ENCODE measurements around the gene DENND1C. TPM values are rescaled to one million over a fixed set of nuclear protein-coding genes. Genes with fewer than 3 reads are reported as not detected.
A peak's percentile ranks its signal among the peaks of the same experiment; 100 is the strongest.

DENND1C gene
- polyA plus RNA-seq, 2 of the 4 experiments (the other 2 are of a cell fraction), result 0.30 to 0.32 TPM

GRCh38 chr19:6499052-6499790 is 17.6 kb upstream of the DENND1C start:
- CTCF ChIA-PET, result interaction anchor here (0.6 to 2.0 kb wide), 6 partner anchors 17 to 451 kb away, joined by 3 to 8 read pairs (median 4); partner anchors contain the start of gene DENND1C
- POLR2A ChIA-PET, result interaction anchor here (0.6 kb wide), 1 partner anchor 8 kb away, joined by 3 read pairs; no protein-coding TSS in a partner anchor
- no peak for ATAC-seq

GRCh38 chr19:6498294-6499036 is 16.9 kb upstream of the DENND1C start:
- FAIRE-seq (no peak), ATAC-seq (no peak), DNase-seq (ENCODE audit: low read depth in 1 of 2, low spot score in 1 of 2) (no peak)
- CTCF ChIA-PET, result no interaction called here
- H3K4me1 ChIP-seq, result peaks cover 5% of the 10 kb centered on the region; the same call in 2 of the 3 replicates
- TF ChIP-seq ZFP36 (IDR thresholded peaks at IDR 0.05; ENCODE audit: borderline replicate concordance, partially characterized antibody) (peak; percentile 10), BCL3 (IDR thresholded peaks at IDR 0.05) (no peak)
- no peak overlapping the region for H3K4me3 ChIP-seq
- no peaks in the 10 kb centered on the region for H3K9me3 ChIP-seq
- H3K4me2 ChIP-seq, result no peak overlapping the region
- H3K27ac ChIP-seq, result no peak overlapping the region
- POLR2A ChIA-PET, result no interaction called here
- 81% methylated on average over 7 of the region's 7 CpGs for WGBS (ENCODE audit: missing lambda C conversion rate)

More at GRCh38 chr19:6499052-6499790, 17.6 kb upstream of the DENND1C start:
- Histone ChIP-seq H3K4me1 (peaks cover 5% of the 10 kb centered on the region; the same call in 2 of the 3 replicates), H3K4me2 (no peak overlapping the region), H3K4me3 (no peak overlapping the region), H3K27ac (no peak overlapping the region), H3K9me3 (no peaks in the 10 kb centered on the region)
- no peak for FAIRE-seq
- TF ChIP-seq EHF (CRISPR knock-in tag; IDR thresholded peaks at IDR 0.05) (no peak), ZSCAN20 (CRISPR knock-in tag; IDR thresholded peaks at IDR 0.05) (no peak), HOXB13 (CRISPR knock-in tag; IDR thresholded peaks at IDR 0.05; ENCODE audit: low read depth) (no peak)
- 88% methylated on average over 17 of the region's 17 CpGs for WGBS (ENCODE audit: missing lambda C conversion rate)
- no peak for DNase-seq (ENCODE audit: low read depth in 1 of 2, low spot score in 1 of 2)

GRCh38 chr19:6495947-6496346 is 14.4 kb upstream of the DENND1C start:
- DNase-seq (ENCODE audit: low read depth in 1 of 2, low spot score in 1 of 2) (no peak), FAIRE-seq (no peak), ATAC-seq (no peak)
- CTCF ChIA-PET, result no interaction called here
- Histone ChIP-seq H3K4me2 (no peak overlapping the region), H3K27ac (no peak overlapping the region), H3K4me1 (no peaks in the 10 kb centered on the region), H3K9me3 (0 out of 3 replicates have a peak, but pooled peaks cover 4% of the 10 kb centered on the region), H3K4me3 (no peak overlapping the region)
- no CpG with 5 or more reads among the region's 19 CpGs for WGBS (ENCODE audit: missing lambda C conversion rate)
- no peak for TF ChIP-seq MAX (IDR thresholded peaks at IDR 0.05)
- TF ChIP-seq POLR2A (IDR thresholded peaks at IDR 0.05; ENCODE audit: low read length), result no peak
- no peak for TF ChIP-seq USF2 (IDR thresholded peaks at IDR 0.05)
- no peak for TF ChIP-seq EHF (CRISPR knock-in tag; IDR thresholded peaks at IDR 0.05)
- TF ChIP-seq MYC (IDR thresholded peaks at IDR 0.05; ENCODE audit: borderline replicate concordance, low read length), result no peak
- TF ChIP-seq CHD4 (IDR thresholded peaks at IDR 0.05; ENCODE audit: borderline replicate concordance), result no peak
- TF ChIP-seq KDM1A (IDR thresholded peaks at IDR 0.05; ENCODE audit: low read depth), result no peak
- no peak for TF ChIP-seq CTCF (IDR thresholded peaks at IDR 0.05)
- no peak for TF ChIP-seq CBX8 (IDR thresholded peaks at IDR 0.05)
- POLR2A ChIA-PET, result no interaction called here

All from A549 (cell line).